Measurements from ENCODE around the gene PBXIP1.
"Not testable (repeated sequence)": the region's sequence is repeated elsewhere in the genome, so short reads cannot be mapped to it uniquely, and the experiment has no call there.

Gene PBXIP1, protein sequence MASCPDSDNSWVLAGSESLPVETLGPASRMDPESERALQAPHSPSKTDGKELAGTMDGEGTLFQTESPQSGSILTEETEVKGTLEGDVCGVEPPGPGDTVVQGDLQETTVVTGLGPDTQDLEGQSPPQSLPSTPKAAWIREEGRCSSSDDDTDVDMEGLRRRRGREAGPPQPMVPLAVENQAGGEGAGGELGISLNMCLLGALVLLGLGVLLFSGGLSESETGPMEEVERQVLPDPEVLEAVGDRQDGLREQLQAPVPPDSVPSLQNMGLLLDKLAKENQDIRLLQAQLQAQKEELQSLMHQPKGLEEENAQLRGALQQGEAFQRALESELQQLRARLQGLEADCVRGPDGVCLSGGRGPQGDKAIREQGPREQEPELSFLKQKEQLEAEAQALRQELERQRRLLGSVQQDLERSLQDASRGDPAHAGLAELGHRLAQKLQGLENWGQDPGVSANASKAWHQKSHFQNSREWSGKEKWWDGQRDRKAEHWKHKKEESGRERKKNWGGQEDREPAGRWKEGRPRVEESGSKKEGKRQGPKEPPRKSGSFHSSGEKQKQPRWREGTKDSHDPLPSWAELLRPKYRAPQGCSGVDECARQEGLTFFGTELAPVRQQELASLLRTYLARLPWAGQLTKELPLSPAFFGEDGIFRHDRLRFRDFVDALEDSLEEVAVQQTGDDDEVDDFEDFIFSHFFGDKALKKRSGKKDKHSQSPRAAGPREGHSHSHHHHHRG

DNA sequence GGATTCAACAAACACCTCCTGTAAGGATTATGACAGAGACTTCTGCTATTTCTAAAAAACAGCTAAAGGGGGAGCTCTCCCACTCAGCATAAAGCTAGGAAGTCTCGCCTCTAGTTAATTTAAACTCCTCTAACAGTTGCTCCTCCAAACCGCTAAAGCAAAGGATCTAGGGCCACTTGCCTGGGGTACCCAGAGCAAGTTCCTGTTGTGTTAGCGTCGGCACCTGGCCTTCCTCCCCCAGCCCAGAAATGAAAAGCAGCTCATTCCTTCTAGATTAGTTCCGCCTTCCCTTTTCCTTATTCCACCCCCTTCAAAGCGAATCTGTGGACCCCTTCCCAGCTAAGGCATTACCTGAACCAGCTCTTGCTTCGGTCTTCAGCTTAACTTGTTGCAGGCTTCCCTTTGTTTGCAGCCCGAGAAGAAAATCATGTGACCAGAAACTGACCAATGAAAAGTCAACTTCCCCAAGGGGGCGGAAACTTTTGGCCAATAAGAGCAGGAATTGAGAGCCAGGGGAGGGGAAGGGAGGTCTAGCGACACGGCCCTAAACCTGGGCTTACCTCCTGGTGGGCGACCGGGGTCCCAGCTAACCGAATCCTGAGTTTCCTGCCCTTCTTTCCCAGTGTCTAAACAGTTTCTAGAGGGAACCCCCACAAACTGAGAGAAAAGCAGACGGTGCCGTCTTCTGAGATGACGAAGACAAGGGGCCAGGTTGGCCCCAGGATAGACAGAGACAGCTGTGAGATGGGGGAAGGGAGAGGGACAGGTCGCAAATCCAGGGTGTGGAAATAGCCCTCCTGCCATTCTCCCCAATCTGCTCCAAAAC lies at the start of gene PBXIP1:
Gene PBXIP1 (minus strand): TSS at position 382 of the 826 bp plus-strand sequence. CDS start 2,378 bp downstream, outside the sequence.
- peak; percentile 94 to 97 for DNase-seq

DNA sequence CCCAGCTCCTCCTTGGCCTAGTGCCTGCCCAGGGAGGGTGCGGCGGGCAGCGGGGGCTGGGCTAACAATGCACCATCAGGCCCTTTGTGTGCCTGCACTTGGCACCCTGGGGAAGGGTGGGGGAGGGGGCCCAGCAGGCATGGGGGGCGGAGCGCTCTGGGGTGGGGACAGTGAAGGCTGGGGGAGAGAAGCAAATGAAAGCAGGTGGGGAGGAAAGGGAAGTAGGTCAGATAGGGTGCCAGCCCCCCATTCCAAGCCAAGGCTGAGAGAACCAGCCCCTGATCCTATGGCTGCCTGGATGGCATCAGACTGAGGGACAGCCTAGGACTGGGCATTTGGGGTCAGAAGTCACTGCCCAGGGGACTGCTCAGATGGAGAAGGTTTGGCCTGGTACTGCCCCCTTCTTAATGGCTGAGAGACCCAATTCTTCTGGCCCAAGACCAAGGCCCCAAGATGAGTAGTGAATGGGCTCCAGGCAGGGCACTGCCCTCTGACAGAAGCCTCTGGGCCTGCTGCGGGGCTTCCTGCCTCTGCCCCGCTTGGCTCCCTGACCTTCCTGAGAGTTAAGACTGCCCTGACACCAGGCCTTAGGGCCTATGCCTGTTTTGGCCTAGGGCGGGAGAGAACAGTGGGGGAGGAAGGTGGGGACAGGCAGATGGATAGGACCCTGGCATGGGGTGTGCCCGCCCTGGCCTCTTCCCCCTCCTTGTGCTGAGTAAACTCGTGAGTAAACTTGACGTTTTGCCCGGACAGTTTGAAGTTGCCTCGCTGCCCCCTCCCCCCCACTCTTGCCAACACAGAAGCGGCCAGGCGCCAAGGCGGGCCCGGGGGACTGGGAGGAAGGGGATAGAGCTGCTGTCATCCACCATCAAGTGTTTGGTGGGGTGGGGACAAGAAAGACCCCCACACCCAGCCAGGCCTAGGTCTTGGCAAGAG lies 49.4 kb upstream of the PBXIP1 start:
- peak; percentile 45 to 54 for DNase-seq

DNA sequence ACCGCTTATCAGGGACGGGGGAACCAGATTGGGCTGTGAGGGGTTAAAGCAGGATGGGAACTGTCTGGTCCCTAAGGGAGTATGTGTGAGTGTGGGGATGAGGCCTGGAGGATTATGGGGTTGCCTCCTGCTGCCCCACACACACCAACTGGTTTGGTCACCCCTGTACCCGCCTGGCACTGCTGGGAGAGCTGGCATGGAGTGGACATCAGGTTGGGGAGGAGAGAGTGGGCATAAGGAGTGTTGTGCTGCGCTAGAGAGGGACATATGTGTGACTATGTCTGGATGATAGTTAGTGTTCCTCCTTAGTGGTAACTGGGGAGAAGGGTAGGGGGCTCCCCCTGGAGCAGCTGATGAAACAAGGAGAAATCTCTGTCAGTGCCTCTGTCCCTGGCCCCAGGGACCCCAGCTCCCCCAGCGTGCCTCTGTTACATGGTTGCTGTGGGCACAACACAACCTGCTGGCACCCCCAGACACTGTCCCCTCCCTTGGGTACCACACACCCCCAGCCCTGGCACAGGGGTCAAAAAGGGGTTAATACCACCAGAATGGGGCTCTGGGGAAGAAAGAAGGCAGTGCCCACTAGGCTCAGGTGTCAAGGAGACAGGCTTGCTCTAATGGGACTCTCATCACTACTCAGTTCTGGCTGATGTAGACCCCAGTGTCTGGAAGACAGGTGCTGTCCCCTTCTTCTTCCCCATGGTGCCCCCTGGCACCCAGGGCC lies 48.6 kb upstream of the PBXIP1 start:
- no peak for DNase-seq

DNA sequence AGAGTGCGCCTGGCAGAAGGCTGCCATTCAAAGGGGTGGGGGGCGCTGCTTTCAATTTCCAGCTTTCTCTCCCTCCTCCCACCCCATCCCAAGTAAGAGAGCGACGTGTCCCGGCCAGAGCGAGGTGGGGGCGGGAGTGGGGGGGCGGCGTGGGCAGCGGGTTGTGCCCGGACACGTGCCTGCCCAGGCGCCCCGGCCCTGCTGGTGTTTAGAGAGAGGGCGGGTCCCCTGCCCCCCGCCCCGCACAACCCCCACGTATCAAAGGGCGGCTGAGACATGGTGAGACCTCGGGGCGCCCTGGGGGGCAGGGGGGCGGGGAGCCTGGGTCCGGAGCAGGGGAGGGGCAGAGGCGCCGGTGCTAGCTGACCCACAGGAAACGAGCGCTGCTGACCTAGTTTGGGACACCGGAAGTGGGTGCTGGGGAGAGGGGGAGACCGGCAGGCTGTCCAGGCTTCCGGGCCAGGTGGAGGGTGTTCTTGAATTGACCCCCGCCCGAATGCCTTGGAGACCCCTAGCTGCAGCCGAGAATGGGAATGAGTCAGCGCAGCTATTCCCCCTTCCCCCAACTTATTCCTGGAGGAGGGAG lies 48.0 kb upstream of the PBXIP1 start:
- DNase-seq, result no peak

DNA sequence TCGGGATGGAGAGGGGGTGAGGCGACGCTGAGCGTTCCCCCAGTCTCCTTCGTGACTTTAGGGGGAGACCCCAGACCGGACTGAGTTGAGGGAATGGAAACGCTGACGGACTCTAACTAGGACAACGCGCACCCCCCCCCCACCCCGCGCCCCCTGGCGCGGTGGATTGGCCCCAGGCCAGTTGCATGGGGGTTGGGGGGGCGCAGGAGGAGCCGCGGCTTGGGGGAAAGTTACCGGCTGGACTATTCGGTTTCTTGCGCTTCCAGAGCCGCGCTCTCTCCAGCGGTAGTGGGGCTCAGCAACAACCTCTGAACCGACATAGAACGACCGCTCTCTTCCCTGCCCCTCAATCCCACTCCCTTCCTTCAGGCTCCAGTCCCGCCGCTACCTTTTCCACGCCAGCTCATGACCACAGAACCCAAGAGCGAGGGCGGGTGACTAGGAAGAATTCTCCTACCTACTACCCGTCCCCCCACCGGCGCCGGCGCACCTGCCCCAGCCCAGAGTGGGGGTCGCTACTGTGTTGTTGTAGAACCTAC lies 47.4 kb upstream of the PBXIP1 start:
- DNase-seq, result no peak

DNA sequence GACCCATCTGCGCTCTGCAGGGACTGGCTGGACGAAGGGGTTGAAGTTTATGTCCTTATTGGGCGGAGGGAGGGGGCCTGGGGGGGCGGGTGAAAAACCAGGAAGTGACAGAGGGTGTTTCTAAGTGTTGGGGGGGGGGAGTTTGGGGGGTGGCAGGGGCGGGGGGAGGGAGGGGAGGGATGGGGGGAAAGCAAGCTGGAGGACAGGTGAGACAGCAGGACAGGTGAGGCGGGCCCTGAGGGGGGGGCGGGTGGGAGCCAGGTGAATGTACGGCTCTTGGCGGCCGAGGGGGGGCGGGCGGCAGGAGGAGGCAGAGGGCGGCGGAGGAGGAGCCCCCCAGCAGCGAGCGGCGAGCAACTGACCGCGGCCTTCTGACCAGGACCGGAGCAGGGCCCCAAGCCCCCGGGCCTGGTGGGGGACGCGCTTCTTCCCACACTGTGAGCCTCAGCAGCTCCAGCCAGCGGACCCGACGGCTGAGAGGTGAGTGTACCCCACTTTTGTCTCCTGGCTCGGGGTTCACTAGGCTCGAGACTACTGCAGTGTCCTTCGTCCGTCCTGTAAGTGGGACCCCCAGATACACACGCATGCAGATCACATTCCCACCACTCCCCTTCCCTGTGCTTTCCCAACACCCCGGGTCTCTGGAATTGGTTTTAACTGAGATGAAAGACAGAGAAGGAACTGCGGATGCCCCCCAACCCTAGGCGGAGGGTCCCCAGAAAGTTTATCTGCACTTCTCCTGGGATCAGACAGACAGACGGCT lies 46.7 kb upstream of the PBXIP1 start, which contains the start of gene ZBTB7B:
Gene ZBTB7B (plus strand): TSS at position 339 of the 763 bp plus-strand sequence. CDS start 11,859 bp downstream, outside the sequence.
- no peak for DNase-seq

DNA sequence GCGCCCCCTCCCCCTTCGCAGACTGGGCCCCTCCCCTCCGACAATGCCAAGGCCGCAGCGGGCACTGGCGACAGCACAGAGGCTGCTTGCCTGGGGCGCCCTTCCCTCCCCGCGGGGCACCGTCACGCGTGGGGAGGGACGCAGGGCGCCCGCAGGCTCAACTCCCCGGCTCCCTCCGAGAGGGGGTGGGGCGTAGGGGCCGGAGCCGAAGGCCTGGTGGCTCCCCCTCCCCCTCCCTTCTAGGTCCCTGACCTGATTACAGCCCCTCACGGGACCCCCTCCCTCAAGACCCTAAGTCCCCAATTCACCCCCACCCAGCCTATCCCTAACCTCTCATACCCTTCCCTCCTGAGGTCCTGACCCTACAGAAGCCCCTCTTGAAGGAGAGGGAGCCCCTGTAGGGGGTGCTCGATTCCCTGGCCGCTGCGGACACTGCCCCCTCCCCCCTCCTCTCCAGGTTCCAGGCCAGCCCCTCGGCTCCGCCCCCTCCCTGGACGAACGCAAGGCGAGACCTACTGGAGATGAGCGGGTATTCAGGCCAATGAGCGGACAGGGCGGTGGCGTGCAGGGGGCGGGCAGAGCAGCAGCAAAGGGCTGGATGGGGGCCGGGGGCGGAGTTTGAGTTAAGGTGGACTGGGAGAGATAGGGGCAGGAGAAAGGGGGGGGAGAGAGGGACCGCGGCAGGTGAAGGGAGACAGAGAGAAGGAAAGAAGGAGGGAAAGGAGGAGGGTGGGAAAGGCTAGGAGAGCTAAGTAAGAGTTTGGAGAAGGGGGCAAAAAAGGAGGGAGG lies 46.0 kb upstream of the PBXIP1 start:
- DNase-seq, result peak; percentile 98

DNA sequence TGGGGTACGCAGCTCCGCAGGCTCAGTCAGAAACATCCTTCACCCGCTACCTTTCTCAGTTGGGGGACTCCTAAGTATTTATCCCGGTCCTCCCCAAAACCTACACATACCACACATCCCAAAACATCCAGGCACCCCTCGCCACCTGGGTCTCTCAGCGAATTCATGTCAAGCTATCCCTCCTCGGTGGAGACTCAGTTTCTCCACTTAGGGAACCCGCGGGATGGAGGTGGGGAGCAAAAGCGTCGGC lies 45.5 kb upstream of the PBXIP1 start:
- DNase-seq, result no peak

DNA sequence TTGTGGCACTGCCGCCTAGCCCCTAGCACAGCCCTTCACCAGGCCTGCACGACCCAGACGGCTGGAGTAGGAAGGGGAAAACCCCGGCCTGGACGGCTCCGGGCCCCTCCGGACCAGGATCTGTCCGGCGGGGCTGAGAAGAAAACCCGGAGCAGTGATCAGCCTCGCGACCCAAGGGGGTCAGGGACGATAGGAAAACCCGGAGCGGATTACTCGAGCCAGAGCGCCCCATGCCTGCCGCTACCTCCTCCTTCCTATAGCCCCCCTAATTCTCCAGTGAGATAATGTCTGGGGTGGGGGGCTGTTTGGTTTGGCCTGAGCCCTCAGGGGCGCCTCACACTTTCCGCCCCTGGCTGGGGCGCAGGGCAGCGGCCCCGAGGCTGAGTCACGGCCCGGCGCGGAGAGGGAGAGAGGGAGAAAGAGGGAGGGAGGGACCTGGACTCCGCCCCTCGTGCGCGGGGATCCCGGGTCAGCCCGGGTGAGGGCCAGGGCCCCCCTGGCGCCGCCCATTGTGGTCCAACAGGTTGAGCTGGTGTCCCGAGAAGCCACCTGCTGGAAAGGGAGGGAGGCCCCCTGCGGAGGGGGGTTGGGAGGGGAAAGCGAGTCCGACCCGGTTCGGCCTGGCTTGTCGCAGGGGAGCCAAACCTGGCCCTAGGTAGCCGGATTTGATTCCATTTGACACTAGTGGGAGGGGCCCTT lies 45.0 kb upstream of the PBXIP1 start:
- peak; percentile 73 to 83 for DNase-seq

DNA sequence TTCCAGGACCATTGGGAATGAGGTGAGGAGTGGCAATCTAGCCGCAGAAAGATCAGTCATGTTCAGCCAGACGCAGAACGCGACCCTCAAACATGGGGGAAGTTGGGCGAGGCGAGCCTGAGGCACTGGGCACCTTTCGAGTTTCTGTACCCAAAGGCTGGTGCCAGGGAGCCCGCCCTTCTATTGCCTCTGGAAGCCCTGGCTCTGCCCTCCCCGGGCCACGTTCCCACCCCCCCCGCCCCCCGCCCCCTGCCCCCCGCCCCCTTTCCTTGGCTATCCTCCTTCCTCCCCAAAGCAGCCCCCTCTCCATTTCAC lies 44.5 kb upstream of the PBXIP1 start:
- no peak for DNase-seq

DNA sequence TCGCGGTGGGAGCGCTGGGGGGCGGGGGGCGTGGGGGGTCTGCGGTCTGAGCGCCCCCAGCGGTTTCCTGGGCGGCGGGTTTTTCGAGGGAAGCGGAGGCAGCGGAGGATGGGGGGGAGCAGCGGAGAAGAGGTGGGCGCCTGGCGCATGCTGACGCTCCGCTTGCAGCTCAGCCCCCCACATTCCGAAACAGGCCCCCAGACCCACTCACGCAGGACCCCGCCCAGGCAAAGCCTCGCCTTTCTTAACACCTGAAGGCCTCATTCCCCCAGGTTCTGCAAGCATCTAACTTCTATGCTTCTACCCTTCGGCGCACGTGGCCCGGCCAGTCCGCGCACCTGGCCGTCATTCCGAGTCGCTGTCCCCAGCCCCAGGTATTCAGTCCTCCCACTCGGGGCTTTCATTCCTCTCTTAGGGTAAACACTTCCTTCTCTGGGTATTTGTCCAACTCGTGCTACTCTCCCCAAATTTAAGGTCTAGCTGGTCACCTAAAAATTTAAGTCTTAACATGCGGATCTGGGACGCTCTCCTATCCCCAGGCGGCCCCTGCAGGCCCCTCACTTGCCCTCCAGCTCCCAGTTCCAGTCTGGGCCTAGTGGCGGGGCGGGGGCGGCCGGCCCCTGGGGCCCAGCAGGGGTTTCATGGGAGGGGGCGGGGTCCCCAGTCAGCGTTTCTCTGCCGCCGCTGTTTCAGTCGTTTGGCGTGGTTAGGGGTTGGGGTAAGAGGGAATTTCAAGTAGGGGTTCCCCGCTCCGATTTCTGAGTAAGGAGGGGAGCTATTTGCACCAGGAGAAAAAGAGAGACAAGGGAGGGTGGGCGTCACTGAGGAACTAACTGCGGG lies 43.9 kb upstream of the PBXIP1 start:
- peak; percentile 45 to 66 for DNase-seq

DNA sequence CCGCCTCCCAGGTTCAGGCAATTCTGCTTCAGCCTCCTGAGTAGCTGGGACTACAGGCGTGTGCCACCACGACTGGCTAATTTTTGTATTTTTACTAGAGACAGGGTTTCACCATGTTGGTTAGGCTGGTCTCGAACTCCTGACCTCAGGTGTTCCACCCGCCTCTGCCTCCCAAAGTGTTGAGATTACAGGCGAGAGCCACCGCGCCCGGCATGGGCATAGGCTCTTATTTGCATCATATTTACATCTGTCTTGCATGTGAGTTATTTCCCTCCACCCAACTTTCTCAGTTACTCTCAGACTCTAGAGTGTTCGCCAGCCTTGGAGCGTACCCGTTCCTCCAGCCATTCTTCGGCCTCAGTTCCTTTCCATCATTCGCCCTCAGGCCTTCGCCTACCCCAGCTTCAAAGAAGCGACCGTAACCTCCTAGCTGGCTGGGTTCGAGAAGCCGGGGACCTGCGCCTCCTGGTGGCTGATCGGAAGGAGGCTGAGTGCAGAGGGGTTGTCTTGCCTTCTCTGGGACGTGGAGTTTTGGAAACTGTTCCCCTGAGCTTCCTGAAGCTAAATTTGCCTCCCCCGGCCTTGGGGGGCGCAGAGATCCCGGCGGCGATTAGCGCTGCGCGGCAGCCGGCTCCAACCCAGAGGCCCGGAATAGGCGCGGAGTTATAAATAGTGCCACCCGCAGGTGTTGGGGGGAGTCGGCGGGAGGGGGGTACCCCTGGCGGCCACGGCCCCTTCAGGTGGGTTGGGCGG lies 43.1 kb upstream of the PBXIP1 start:
- peak; percentile 77 to 78 for DNase-seq

DNA sequence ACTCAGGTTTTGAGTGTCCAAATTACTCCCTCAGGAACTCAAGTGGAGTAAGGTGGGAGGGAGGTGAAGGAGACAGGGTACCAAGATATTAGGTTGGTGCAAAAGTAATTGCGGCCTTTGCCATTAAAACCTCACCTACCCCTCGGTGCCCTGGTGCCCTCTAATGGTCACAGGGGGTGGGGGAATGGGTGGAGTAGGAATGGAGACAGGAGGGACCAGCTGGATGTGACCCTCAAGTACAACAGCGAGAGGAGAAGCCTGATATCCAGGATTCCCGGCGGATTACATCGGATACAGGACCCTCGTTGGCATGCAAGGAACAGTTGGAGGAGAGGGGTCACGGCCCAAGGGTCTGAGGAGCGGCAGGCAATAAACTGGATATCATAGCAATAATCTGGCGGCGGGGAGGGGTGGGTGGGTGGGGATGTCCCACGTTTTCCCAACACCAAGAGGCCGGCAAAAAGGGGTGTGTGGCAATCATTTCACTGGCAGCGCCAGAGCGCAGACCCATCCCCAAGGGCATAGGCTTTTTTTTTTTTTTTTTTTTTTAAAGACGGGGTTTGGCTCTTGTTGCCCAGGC lies 42.4 kb upstream of the PBXIP1 start:
- no peak for DNase-seq

DNA sequence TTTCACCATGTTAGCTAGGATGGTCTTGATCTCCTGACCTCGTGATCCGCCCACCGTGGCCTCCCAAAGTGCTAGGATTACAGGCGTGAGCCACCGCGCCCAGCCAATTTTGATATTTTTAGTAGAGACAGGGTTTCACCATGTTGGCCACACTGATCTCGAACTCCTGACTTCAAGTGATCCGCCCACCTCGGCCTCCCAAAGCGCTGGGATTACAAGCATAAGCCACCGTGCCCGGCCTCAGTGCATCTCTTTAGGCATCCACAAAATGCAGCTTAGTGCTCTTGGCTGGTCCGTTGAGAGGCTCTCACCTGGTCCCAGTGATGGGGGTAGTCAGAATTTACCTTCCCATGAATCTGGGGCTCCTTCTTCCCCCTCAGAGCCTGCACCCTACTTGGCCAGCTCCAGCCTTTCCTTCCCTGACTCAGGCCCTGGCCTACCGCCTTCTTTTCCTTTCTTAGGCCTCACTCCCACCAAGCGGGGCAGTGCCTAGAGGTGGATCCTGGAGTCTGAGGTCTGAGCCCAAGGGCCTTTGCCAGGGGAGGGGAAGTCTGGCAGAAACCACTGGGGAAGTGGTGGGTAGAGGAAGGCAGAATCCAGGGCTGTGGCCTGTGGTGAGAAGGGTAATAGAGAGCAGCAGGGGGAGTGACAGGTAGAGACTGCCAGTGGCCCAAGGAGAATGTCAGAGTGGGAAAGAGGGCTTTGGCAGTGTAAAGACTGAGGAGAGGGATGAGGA lies 41.2 kb upstream of the PBXIP1 start:
- DNase-seq, result no peak

DNA sequence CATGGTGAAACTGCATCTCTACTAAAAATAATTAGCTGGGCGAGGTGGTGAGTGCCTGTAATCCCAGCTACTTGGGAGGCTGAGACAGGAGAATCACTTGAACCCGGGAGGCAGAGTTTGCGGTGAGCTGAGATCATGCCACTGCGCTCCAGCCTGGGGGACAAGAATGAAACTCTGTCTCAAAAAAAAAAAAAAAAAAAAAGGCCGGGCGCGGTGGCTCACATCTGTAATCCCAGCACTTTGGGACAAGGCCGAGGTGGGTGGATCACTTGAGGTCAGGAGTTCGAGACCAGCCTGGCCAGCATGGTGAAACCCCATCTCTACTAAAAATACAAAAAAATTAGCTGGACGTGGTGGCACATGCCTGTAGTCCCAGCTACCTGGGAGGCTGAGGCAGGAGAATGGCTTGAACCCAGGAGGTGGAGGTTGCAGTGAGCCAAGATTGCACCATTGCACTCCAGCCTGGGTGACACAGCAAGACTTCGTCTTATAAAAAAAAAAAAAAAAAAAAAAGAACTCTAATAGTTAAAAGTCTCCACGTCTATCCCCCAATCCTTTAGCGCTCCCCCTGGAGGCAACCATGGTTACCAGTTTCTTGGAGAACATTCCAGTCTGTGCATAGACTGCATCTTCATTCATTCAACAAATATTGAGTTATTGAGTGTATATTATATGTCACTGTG lies 39.5 kb upstream of the PBXIP1 start:
- DNase-seq, result not testable (repeated sequence)
